Measurements from ENCODE around the gene TMEM132E. TPM values are rescaled to one million over a fixed set of nuclear protein-coding genes. Genes with fewer than 3 reads are reported as not detected.

Gene TMEM132E
- total RNA-seq, 1 experiment from 2014 or later: 1.7 TPM

GRCh38 chr17:34561328-34561727 is 18.1 kb upstream of the TMEM132E start:
- Histone ChIP-seq H3K4me3 (ENCODE audit: insufficient read depth, low read depth, low read length) (no peak overlapping the region), H3K27me3 (ENCODE audit: control insufficient read depth, insufficient read depth, low read length) (peaks cover 4% of the 10 kb centered on the region), H3K36me3 (replicated peaks; ENCODE audit: control insufficient read depth, insufficient read depth, low read length) (no peaks in the 10 kb centered on the region)
- DNase-seq: no peak

- peak; percentile 76 for DNase-seq
- no peak overlapping the region for H3K4me3 ChIP-seq (ENCODE audit: insufficient read depth, low read depth, low read length)
- H3K36me3 ChIP-seq (replicated peaks; ENCODE audit: control insufficient read depth, insufficient read depth, low read length): no peaks in the 10 kb centered on the region
- peaks cover 4% of the 10 kb centered on the region for H3K27me3 ChIP-seq (ENCODE audit: control insufficient read depth, insufficient read depth, low read length)
These were observed 17.0 kb upstream of the TMEM132E start for GRCh38 chr17:34562387-34562786.

GRCh38 chr17:34565713-34566112 is 13.7 kb upstream of the TMEM132E start:
- Histone ChIP-seq H3K36me3 (replicated peaks; ENCODE audit: control insufficient read depth, insufficient read depth, low read length) (no peaks in the 10 kb centered on the region), H3K4me3 (ENCODE audit: insufficient read depth, low read depth, low read length) (no peak overlapping the region), H3K27me3 (ENCODE audit: control insufficient read depth, insufficient read depth, low read length) (peaks cover 6% of the 10 kb centered on the region)
- DNase-seq: no peak

GRCh38 chr17:34566201-34566600 is 13.2 kb upstream of the TMEM132E start:
- H3K36me3 ChIP-seq (replicated peaks; ENCODE audit: control insufficient read depth, insufficient read depth, low read length): no peaks in the 10 kb centered on the region
- H3K27me3 ChIP-seq (ENCODE audit: control insufficient read depth, insufficient read depth, low read length): peaks cover 8% of the 10 kb centered on the region
- no peak for DNase-seq
- no peak overlapping the region for H3K4me3 ChIP-seq (ENCODE audit: insufficient read depth, low read depth, low read length)

GRCh38 chr17:34566873-34567272 is 12.5 kb upstream of the TMEM132E start:
- DNase-seq: no peak
- peaks cover 10% of the 10 kb centered on the region for H3K27me3 ChIP-seq (ENCODE audit: control insufficient read depth, insufficient read depth, low read length)
- no peaks in the 10 kb centered on the region for H3K36me3 ChIP-seq (replicated peaks; ENCODE audit: control insufficient read depth, insufficient read depth, low read length)
- no peak overlapping the region for H3K4me3 ChIP-seq (ENCODE audit: insufficient read depth, low read depth, low read length)

GRCh38 chr17:34567691-34568465 is 11.5 kb upstream of the TMEM132E start:
- Histone ChIP-seq H3K36me3 (replicated peaks; ENCODE audit: control insufficient read depth, insufficient read depth, low read length) (no peaks in the 10 kb centered on the region), H3K4me3 (ENCODE audit: insufficient read depth, low read depth, low read length) (no peak overlapping the region), H3K27me3 (ENCODE audit: control insufficient read depth, insufficient read depth, low read length) (peaks cover 15% of the 10 kb centered on the region)
- peak; percentile 57 for DNase-seq

GRCh38 chr17:34568953-34569352 is 10.4 kb upstream of the TMEM132E start:
- DNase-seq: no peak
- Histone ChIP-seq H3K4me3 (ENCODE audit: insufficient read depth, low read depth, low read length) (no peak overlapping the region), H3K27me3 (ENCODE audit: control insufficient read depth, insufficient read depth, low read length) (peaks cover 13% of the 10 kb centered on the region), H3K36me3 (replicated peaks; ENCODE audit: control insufficient read depth, insufficient read depth, low read length) (no peaks in the 10 kb centered on the region)

- Histone ChIP-seq H3K4me3 (ENCODE audit: insufficient read depth, low read depth, low read length) (no peak overlapping the region), H3K36me3 (replicated peaks; ENCODE audit: control insufficient read depth, insufficient read depth, low read length) (no peaks in the 10 kb centered on the region), H3K27me3 (ENCODE audit: control insufficient read depth, insufficient read depth, low read length) (peaks cover 13% of the 10 kb centered on the region)
- no peak for DNase-seq
These were observed 9.8 kb upstream of the TMEM132E start for GRCh38 chr17:34569591-34569990.

GRCh38 chr17:34570506-34570905 is 8.9 kb upstream of the TMEM132E start:
- Histone ChIP-seq H3K36me3 (replicated peaks; ENCODE audit: control insufficient read depth, insufficient read depth, low read length) (no peaks in the 10 kb centered on the region), H3K27me3 (ENCODE audit: control insufficient read depth, insufficient read depth, low read length) (peaks cover 15% of the 10 kb centered on the region), H3K4me3 (ENCODE audit: insufficient read depth, low read depth, low read length) (no peak overlapping the region)
- DNase-seq: no peak

- Histone ChIP-seq H3K36me3 (replicated peaks; ENCODE audit: control insufficient read depth, insufficient read depth, low read length) (no peaks in the 10 kb centered on the region), H3K4me3 (ENCODE audit: insufficient read depth, low read depth, low read length) (no peak overlapping the region), H3K27me3 (ENCODE audit: control insufficient read depth, insufficient read depth, low read length) (peaks cover 25% of the 10 kb centered on the region)
- DNase-seq: no peak
These were observed 7.8 kb upstream of the TMEM132E start for GRCh38 chr17:34571428-34572130.

- peaks cover 34% of the 10 kb centered on the region for H3K27me3 ChIP-seq (ENCODE audit: control insufficient read depth, insufficient read depth, low read length)
- DNase-seq: no peak
- no peak overlapping the region for H3K4me3 ChIP-seq (ENCODE audit: insufficient read depth, low read depth, low read length)
These were observed 6.9 kb upstream of the TMEM132E start for GRCh38 chr17:34572483-34572882.

GRCh38 chr17:34575182-34575581 is 4.2 kb upstream of the TMEM132E start:
- H3K4me3 ChIP-seq (ENCODE audit: insufficient read depth, low read depth, low read length): no peak overlapping the region
- H3K27me3 ChIP-seq (ENCODE audit: control insufficient read depth, insufficient read depth, low read length): peaks cover 59% of the 10 kb centered on the region
- DNase-seq: no peak
- no peaks in the 10 kb centered on the region for H3K36me3 ChIP-seq (replicated peaks; ENCODE audit: control insufficient read depth, insufficient read depth, low read length)

More at GRCh38 chr17:34572483-34572882, 6.9 kb upstream of the TMEM132E start:
- no peaks in the 10 kb centered on the region for H3K36me3 ChIP-seq (replicated peaks; ENCODE audit: control insufficient read depth, insufficient read depth, low read length)

GRCh38 chr17:34578016-34578415 is 1.4 kb upstream of the TMEM132E start:
- Histone ChIP-seq H3K36me3 (replicated peaks; ENCODE audit: control insufficient read depth, insufficient read depth, low read length) (no peaks in the 10 kb centered on the region), H3K27me3 (ENCODE audit: control insufficient read depth, insufficient read depth, low read length) (peaks cover 78% of the 10 kb centered on the region), H3K4me3 (ENCODE audit: insufficient read depth, low read depth, low read length) (no peak overlapping the region)
- peak; percentile 76 for DNase-seq

- DNase-seq: no peak
- peak overlapping the region; percentile 52 for H3K4me3 ChIP-seq (ENCODE audit: insufficient read depth, low read depth, low read length)
- H3K36me3 ChIP-seq (replicated peaks; ENCODE audit: control insufficient read depth, insufficient read depth, low read length): no peaks in the 10 kb centered on the region
- peaks cover 83% of the 10 kb centered on the region for H3K27me3 ChIP-seq (ENCODE audit: control insufficient read depth, insufficient read depth, low read length)
These were observed 746 bp upstream of the TMEM132E start for GRCh38 chr17:34578656-34579016.

GRCh38 chr17:34579979-34580684 is 750 bp downstream of the TMEM132E start:
- DNase-seq: peak; percentile 84
- H3K4me3 ChIP-seq (ENCODE audit: insufficient read depth, low read depth, low read length): peak overlapping the region; percentile 38
- H3K36me3 ChIP-seq (replicated peaks; ENCODE audit: control insufficient read depth, insufficient read depth, low read length): no peaks in the 10 kb centered on the region
- peaks cover 98% of the 10 kb centered on the region for H3K27me3 ChIP-seq (ENCODE audit: control insufficient read depth, insufficient read depth, low read length)
